WTC11 (cell line): ENCODE results near the gene NOSTRIN. TPM values are rescaled to one million over a fixed set of nuclear protein-coding genes. Genes with fewer than 3 reads are reported as not detected.

Experiments used
- ATAC-seq: fragments of 200-7000 bp; cut with Tn5 transposase; 2 replicates; pipeline ENCODE4 v1.10.0; 2021; ENCODE audit warnings: mild to moderate bottlenecking, moderate library complexity
- CTCF ChIA-PET: fragments of 300-600 bp; sonication (Branson Sonifier 250); formaldehyde crosslinking; loops from one replicate; lab custom pipeline; 2021; ENCODE audit warnings: antibody characterized with exemption; lab: Charles Lee
- POLR2A ChIA-PET: fragments of 350-600 bp; sonication (Branson Sonifier 250); formaldehyde crosslinking; loops from one replicate; lab custom pipeline; 2021; ENCODE audit warnings: antibody characterized with exemption; lab: Charles Lee
- DNase-seq: peaks from one replicate; pipeline ENCODE4 v3.0.0; 2021; ENCODE audit warnings: low spot score
- H3K27ac Mint-ChIP-seq: 2 replicates; pipeline ENCODE4 v1.8.0; 2021; ENCODE audit warnings: mixed read lengths
- H3K27me3 Mint-ChIP-seq: 2 replicates; pipeline ENCODE4 v1.8.0; 2021; ENCODE audit warnings: low read depth, mild to moderate bottlenecking, moderate library complexity, mixed read lengths
- H3K36me3 Mint-ChIP-seq: 2 replicates; pipeline ENCODE4 v1.8.0; 2021; ENCODE audit warnings: mixed read lengths
- H3K4me1 Mint-ChIP-seq: 2 replicates; pipeline ENCODE4 v1.8.0; 2022; ENCODE audit warnings: mixed read lengths
- H3K4me3 Mint-ChIP-seq: 2 replicates; pipeline ENCODE4 v1.8.0; 2021; ENCODE audit warnings: mild to moderate bottlenecking, moderate library complexity, mixed read lengths
- H3K9me3 Mint-ChIP-seq: 2 replicates; pipeline ENCODE4 v1.8.0; 2021; ENCODE audit warnings: mixed read lengths
- ATF1 ChIP-seq: sonication (generic); formaldehyde crosslinking; IDR thresholded peaks from 2 replicates; pipeline ENCODE4 v1.8.1; 2023; ENCODE audit warnings: mild to moderate bottlenecking, moderate library complexity, missing genetic modification reagents
- CBFB ChIP-seq: sonication (generic); formaldehyde crosslinking; IDR thresholded peaks from 2 replicates; pipeline ENCODE4 v1.8.1; 2022; ENCODE audit warnings: mild to moderate bottlenecking, low read depth, missing genetic modification reagents
- CREM ChIP-seq: sonication (generic); formaldehyde crosslinking; IDR thresholded peaks from 2 replicates; pipeline ENCODE4 v1.8.1; 2022; ENCODE audit warnings: mild to moderate bottlenecking, missing genetic modification reagents, moderate library complexity
- ELF4 ChIP-seq: sonication (generic); formaldehyde crosslinking; IDR thresholded peaks from 2 replicates; pipeline ENCODE4 v1.8.1; 2022; ENCODE audit warnings: low read depth, mild to moderate bottlenecking, moderate library complexity, missing genetic modification reagents
- ETV6 ChIP-seq: sonication (generic); formaldehyde crosslinking; IDR thresholded peaks from 2 replicates; pipeline ENCODE4 v1.8.1; 2022; ENCODE audit warnings: mild to moderate bottlenecking, missing genetic modification reagents
- FOXK1 ChIP-seq: sonication (generic); formaldehyde crosslinking; IDR thresholded peaks from 2 replicates; pipeline ENCODE4 v1.8.0; 2022; ENCODE audit warnings: mild to moderate bottlenecking, moderate library complexity, missing genetic modification reagents
- FOXP4 ChIP-seq: sonication (generic); formaldehyde crosslinking; IDR thresholded peaks from 2 replicates; pipeline ENCODE4 v1.8.0; 2022; ENCODE audit warnings: mild to moderate bottlenecking, missing genetic modification reagents
- IRF2 ChIP-seq: sonication (generic); formaldehyde crosslinking; IDR thresholded peaks from 2 replicates; pipeline ENCODE4 v1.8.0; 2022; ENCODE audit warnings: low read depth, missing genetic modification reagents, borderline replicate concordance
- JAZF1 ChIP-seq: fragments of 250-450 bp; sonication (Bioruptor Pico); IDR thresholded peaks from 2 replicates; pipeline ENCODE4 v1.9.0; 2021; ENCODE audit warnings: moderate library complexity, mild to moderate bottlenecking, inconsistent platforms
- NFE2L1 ChIP-seq: sonication (generic); formaldehyde crosslinking; IDR thresholded peaks from 2 replicates; pipeline ENCODE4 v1.8.1; 2023; ENCODE audit warnings: missing genetic modification reagents
- NR3C1 ChIP-seq: sonication (generic); formaldehyde crosslinking; conservative IDR thresholded peaks from 2 replicates; pipeline ENCODE4 v1.8.1; 2023; ENCODE audit warnings: low read depth, mild to moderate bottlenecking, missing genetic modification reagents
- OVOL2 ChIP-seq: fragments of 250-450 bp; sonication (Bioruptor Pico); IDR thresholded peaks from 2 replicates; pipeline ENCODE4 v1.9.0; 2021; ENCODE audit warnings: mild to moderate bottlenecking, borderline replicate concordance
- PRDM15 ChIP-seq: sonication (generic); formaldehyde crosslinking; IDR thresholded peaks from 2 replicates; pipeline ENCODE4 v1.8.0; 2022; ENCODE audit warnings: missing genetic modification reagents
- RELA ChIP-seq: sonication (generic); formaldehyde crosslinking; IDR thresholded peaks from 2 replicates; pipeline ENCODE4 v1.8.1; 2022; ENCODE audit warnings: missing genetic modification reagents, mild to moderate bottlenecking, borderline replicate concordance
- RORB ChIP-seq: fragments of 250-450 bp; sonication (Bioruptor Pico); IDR thresholded peaks from 2 replicates; pipeline ENCODE4 v1.9.0; 2021; ENCODE audit warnings: mild to moderate bottlenecking
- SP1 ChIP-seq: sonication (generic); formaldehyde crosslinking; conservative IDR thresholded peaks from 2 replicates; pipeline ENCODE4 v1.8.1; 2022; ENCODE audit warnings: missing genetic modification reagents
- TP53 ChIP-seq: sonication (generic); formaldehyde crosslinking; IDR thresholded peaks from 2 replicates; pipeline ENCODE4 v1.8.1; 2023; ENCODE audit warnings: mild to moderate bottlenecking, missing genetic modification reagents
- USF1 ChIP-seq: sonication (generic); formaldehyde crosslinking; IDR thresholded peaks from 2 replicates; pipeline ENCODE4 v1.8.0; 2022; ENCODE audit warnings: mild to moderate bottlenecking, missing genetic modification reagents
- USF2 ChIP-seq: sonication (generic); formaldehyde crosslinking; IDR thresholded peaks from 2 replicates; pipeline ENCODE4 v1.8.1; 2023; ENCODE audit warnings: mild to moderate bottlenecking, missing genetic modification reagents, moderate library complexity
- ZBTB21 ChIP-seq: sonication (generic); formaldehyde crosslinking; IDR thresholded peaks from 2 replicates; pipeline ENCODE4 v1.8.1; 2023; ENCODE audit warnings: mild to moderate bottlenecking, missing genetic modification reagents, borderline replicate concordance
- ZNF121 ChIP-seq: sonication (generic); formaldehyde crosslinking; IDR thresholded peaks from 2 replicates; pipeline ENCODE4 v1.8.0; 2023; ENCODE audit warnings: missing genetic modification reagents
- ZNF219 ChIP-seq: sonication (generic); formaldehyde crosslinking; IDR thresholded peaks from 2 replicates; pipeline ENCODE4 v1.8.0; 2023; ENCODE audit warnings: missing genetic modification reagents, mild to moderate bottlenecking, borderline replicate concordance
- ZNF416 ChIP-seq: fragments of 250-450 bp; sonication (Bioruptor Pico); IDR thresholded peaks from 2 replicates; pipeline ENCODE4 v1.9.0; 2021; ENCODE audit warnings: mild to moderate bottlenecking, inconsistent platforms
- total RNA-seq: library from RNA; stranded (reverse); gene quantifications from 3 replicates; pipeline ENCODE4 v1.2.3, GENCODE V29; 2021
- TF ChIP-seq, protein P1 (sequence below): sonication (generic); formaldehyde crosslinking; IDR thresholded peaks from 2 replicates; pipeline ENCODE4 v1.8.1; 2023; ENCODE audit warnings: mild to moderate bottlenecking, missing genetic modification reagents
- TF ChIP-seq, protein P2 (sequence below): sonication (generic); formaldehyde crosslinking; IDR thresholded peaks from 2 replicates; pipeline ENCODE4 v1.8.1; 2022; ENCODE audit warnings: missing genetic modification reagents, borderline replicate concordance
- TF ChIP-seq, protein P3 (sequence below): sonication (generic); formaldehyde crosslinking; IDR thresholded peaks from 2 replicates; pipeline ENCODE4 v1.8.1; 2022; ENCODE audit warnings: mild to moderate bottlenecking, moderate library complexity, missing genetic modification reagents

Gene NOSTRIN
- total RNA-seq, 1 experiment from 2014 or later = 0.22 TPM

GRCh38 chr2:168843253-168843652 is 40.8 kb downstream of the NOSTRIN start (continued):
- TF ChIP-seq, protein P1, sequence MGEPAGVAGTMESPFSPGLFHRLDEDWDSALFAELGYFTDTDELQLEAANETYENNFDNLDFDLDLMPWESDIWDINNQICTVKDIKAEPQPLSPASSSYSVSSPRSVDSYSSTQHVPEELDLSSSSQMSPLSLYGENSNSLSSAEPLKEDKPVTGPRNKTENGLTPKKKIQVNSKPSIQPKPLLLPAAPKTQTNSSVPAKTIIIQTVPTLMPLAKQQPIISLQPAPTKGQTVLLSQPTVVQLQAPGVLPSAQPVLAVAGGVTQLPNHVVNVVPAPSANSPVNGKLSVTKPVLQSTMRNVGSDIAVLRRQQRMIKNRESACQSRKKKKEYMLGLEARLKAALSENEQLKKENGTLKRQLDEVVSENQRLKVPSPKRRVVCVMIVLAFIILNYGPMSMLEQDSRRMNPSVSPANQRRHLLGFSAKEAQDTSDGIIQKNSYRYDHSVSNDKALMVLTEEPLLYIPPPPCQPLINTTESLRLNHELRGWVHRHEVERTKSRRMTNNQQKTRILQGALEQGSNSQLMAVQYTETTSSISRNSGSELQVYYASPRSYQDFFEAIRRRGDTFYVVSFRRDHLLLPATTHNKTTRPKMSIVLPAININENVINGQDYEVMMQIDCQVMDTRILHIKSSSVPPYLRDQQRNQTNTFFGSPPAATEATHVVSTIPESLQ (CRISPR knock-in tag) = no peak
- no peak for TF ChIP-seq RORB (CRISPR knock-in tag)
- no peak for TF ChIP-seq USF1 (CRISPR knock-in tag)
- TF ChIP-seq FOXK1 (CRISPR knock-in tag) = no peak
- no peak for TF ChIP-seq PRDM15 (CRISPR knock-in tag)
- no peak for TF ChIP-seq ZNF416 (CRISPR knock-in tag)
- TF ChIP-seq NFE2L1 (CRISPR knock-in tag) = no peak
- no peak for TF ChIP-seq ATF1 (CRISPR knock-in tag)
- no peak for TF ChIP-seq RELA
- TF ChIP-seq NR3C1 = no peak
- TF ChIP-seq FOXP4 (CRISPR knock-in tag) = no peak

GRCh38 chr2:168848225-168848624 is 45.8 kb downstream of the NOSTRIN start:
- H3K27ac Mint-ChIP-seq = no peak overlapping the region
- no peak; the same call in 1 of the 2 replicates for ATAC-seq
- POLR2A ChIA-PET = no interaction called here
- H3K36me3 Mint-ChIP-seq = no peaks in the 10 kb centered on the region
- DNase-seq = no peak
- no peak overlapping the region for H3K4me3 Mint-ChIP-seq
- H3K4me1 Mint-ChIP-seq = peaks cover 13% of the 10 kb centered on the region
- no peak for TF ChIP-seq ZBTB21 (CRISPR knock-in tag)
- TF ChIP-seq SP1 = no peak
- no peak for TF ChIP-seq USF2 (CRISPR knock-in tag)
- TF ChIP-seq OVOL2 (CRISPR knock-in tag) = no peak
- TF ChIP-seq JAZF1 (CRISPR knock-in tag) = no peak
- no peak for TF ChIP-seq ELF4 (CRISPR knock-in tag)
- no peak for TF ChIP-seq CBFB (CRISPR knock-in tag)
- TF ChIP-seq TP53 (CRISPR knock-in tag) = no peak
- no peak for TF ChIP-seq ZNF121 (CRISPR knock-in tag)
- TF ChIP-seq, protein P2, sequence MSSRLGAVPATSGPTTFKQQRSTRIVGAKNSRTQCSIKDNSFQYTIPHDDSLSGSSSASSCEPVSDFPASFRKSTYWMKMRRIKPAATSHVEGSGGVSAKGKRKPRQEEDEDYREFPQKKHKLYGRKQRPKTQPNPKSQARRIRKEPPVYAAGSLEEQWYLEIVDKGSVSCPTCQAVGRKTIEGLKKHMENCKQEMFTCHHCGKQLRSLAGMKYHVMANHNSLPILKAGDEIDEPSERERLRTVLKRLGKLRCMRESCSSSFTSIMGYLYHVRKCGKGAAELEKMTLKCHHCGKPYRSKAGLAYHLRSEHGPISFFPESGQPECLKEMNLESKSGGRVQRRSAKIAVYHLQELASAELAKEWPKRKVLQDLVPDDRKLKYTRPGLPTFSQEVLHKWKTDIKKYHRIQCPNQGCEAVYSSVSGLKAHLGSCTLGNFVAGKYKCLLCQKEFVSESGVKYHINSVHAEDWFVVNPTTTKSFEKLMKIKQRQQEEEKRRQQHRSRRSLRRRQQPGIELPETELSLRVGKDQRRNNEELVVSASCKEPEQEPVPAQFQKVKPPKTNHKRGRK (CRISPR knock-in tag) = no peak
- TF ChIP-seq, protein P3, sequence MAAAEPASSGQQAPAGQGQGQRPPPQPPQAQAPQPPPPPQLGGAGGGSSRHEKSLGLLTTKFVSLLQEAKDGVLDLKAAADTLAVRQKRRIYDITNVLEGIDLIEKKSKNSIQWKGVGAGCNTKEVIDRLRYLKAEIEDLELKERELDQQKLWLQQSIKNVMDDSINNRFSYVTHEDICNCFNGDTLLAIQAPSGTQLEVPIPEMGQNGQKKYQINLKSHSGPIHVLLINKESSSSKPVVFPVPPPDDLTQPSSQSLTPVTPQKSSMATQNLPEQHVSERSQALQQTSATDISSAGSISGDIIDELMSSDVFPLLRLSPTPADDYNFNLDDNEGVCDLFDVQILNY (CRISPR knock-in tag) = no peak
- TF ChIP-seq CREM (CRISPR knock-in tag) = no peak
- no peak for TF ChIP-seq ZNF219 (CRISPR knock-in tag)
- no peak for TF ChIP-seq ETV6 (CRISPR knock-in tag)
- TF ChIP-seq IRF2 = no peak
- CTCF ChIA-PET = no interaction called here
- H3K9me3 Mint-ChIP-seq = no peaks in the 10 kb centered on the region
- no peaks in the 10 kb centered on the region for H3K27me3 Mint-ChIP-seq
